ENCODE measurements around the gene DEFB128.

DEFB128 gene

DNA sequence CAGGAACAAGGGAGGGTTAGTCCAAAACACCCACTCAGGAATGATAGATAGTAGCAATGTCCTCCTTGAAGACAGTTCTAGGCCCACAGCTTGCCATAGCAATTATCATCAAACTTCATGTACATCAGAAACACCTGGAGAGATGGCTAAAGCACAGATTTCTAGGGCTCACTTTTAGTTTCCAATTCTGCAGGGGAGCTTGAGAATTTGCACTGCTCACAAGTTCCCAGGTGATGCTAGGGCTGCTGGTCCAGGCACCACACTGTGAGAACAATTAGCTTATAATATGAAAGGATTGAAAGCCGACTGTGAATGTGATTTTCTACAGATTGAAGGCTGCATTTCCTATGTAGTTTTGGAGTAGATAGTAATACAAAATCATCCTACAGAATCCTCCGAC is 43.6 kb downstream of the DEFB128 start:
- no peak for DNase-seq

DNA sequence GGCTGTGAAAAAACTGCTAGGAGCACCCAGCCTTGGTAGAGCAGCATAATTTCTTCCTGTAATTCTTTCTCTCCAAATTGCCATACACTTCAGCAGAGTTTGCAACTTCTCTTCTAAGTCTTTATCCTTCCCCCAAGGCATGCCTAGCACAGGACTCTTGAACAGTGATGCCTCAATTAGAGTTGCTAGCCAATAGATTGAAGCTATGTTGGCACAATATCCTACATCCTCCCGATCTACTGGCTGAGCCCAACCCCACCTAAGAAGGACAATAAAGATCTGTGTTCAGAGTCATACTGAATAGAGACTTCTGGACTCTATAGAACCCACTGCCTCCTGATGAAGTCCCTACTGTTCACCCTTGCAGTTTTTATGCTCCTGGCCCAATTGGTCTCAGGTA is 47.2 kb downstream of the DEFB128 start, which contains the start of gene DEFB126:
TSS of gene DEFB126 (plus strand) at position 301 of the 400 bp plus-strand sequence. CDS start at position 340, 39 bp downstream.
- DNase-seq = no peak
